Kidney epithelial cell (primary cell): ENCODE results near the gene SRSF1. TPM values are rescaled to one million over a fixed set of nuclear protein-coding genes. Genes with fewer than 3 reads are reported as not detected.

ENCODE experiments used
- DNase-seq: peaks from one replicate; pipeline ENCODE4 v3.0.0-alpha.2; 2010; ENCODE audit warnings: low read depth
- H3K27me3 ChIP-seq: 2 replicates; pipeline ENCODE4 v1.6.0; 2011; ENCODE audit warnings: low read length; ENCODE audit not compliant: control insufficient read depth, insufficient read depth
- H3K36me3 ChIP-seq: 2 replicates; pipeline ENCODE4 v1.5.1; 2011; ENCODE audit warnings: low read length; ENCODE audit not compliant: control insufficient read depth, insufficient read depth
- H3K4me3 ChIP-seq: 2 replicates; pipeline ENCODE4 v1.5.1; 2011; ENCODE audit warnings: low read depth, mild to moderate bottlenecking, control low read depth, low read length
- total RNA-seq: library from RNA; depleted of rRNA; stranded (reverse); fragments of >200 nt; gene quantifications from 2 replicates; pipeline ENCODE4 v1.2.3, GENCODE V29; 2015
- TF ChIP-seq, protein P1 (sequence below): IDR thresholded peaks from 2 replicates; pipeline ENCODE4 v1.5.1; 2011; ENCODE audit warnings: mild to moderate bottlenecking, moderate library complexity, low read length, control low read depth, inconsistent platforms; ENCODE audit not compliant: insufficient read depth, poor library complexity, severe bottlenecking

SRSF1 gene
- total RNA-seq, 1 donor from 2014 or later = 162 TPM

DNA sequence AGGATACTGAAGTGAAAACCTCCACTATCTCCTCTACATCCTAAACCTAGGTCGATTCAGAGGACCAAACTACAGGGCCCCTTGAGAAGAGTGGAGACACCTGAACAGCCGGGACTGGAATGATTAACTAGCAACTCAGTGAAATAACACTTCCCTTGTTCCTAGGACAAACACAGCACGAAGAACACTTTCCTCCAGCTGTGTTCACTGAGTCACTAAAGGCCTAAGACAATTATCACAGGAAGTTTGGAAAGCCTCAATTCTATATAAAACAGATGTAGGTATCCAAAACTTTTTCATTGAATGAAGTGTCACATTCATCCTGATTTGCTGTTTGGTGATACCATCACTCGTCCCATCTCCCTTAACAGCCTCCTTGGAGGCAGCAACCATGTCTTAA lies 36.3 kb downstream of the SRSF1 start:
- TF ChIP-seq, protein P1, sequence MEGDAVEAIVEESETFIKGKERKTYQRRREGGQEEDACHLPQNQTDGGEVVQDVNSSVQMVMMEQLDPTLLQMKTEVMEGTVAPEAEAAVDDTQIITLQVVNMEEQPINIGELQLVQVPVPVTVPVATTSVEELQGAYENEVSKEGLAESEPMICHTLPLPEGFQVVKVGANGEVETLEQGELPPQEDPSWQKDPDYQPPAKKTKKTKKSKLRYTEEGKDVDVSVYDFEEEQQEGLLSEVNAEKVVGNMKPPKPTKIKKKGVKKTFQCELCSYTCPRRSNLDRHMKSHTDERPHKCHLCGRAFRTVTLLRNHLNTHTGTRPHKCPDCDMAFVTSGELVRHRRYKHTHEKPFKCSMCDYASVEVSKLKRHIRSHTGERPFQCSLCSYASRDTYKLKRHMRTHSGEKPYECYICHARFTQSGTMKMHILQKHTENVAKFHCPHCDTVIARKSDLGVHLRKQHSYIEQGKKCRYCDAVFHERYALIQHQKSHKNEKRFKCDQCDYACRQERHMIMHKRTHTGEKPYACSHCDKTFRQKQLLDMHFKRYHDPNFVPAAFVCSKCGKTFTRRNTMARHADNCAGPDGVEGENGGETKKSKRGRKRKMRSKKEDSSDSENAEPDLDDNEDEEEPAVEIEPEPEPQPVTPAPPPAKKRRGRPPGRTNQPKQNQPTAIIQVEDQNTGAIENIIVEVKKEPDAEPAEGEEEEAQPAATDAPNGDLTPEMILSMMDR = no peak
- no peak for DNase-seq
- Histone ChIP-seq H3K36me3 (peaks cover 1% of the 10 kb centered on the region), H3K27me3 (no peaks in the 10 kb centered on the region), H3K4me3 (no peak overlapping the region)

DNA sequence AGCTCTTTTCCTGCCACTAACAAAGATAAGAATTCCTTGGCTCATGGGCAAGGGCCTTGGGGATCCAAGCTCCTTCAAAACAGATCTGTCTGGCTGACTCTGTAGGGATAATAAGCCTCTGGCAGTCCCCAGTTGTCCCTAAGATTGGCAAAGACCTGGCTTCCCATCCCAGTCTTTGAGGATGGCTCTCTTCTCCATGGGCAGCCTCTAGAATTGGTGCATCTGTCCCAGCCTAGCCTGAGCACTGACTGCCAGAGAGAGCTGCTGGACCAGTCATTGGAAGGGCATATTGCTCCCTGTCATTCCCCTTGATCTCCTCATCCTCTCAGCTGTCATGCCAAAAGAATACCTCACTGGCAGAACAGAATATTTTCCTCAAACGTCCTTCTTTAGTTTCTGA lies 38.6 kb downstream of the SRSF1 start:
- Histone ChIP-seq H3K36me3 (no peaks in the 10 kb centered on the region), H3K4me3 (no peak overlapping the region), H3K27me3 (no peaks in the 10 kb centered on the region)
- DNase-seq = no peak
- TF ChIP-seq, protein P1 = no peak

DNA sequence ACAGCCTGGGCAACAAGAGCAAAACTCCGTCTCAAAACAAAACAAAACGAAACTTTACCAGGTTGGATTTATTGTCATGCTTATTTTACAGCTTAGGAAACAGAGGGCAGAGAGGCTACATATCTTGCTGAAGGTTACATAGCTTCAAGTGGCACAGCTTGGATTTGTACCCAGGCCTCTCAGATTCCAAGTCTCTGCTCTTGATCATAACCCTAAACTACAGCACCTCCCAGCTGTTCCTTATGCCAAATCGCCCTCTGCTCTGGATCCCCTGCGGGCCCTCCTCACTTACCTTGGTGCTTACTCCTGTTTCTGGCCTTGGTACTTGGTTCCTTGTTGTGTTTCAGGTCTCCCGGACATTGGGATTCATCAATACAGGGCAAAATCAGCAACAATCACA lies 40.2 kb downstream of the SRSF1 start:
- TF ChIP-seq, protein P1 = no peak
- no peak for DNase-seq
- H3K36me3 ChIP-seq = no peaks in the 10 kb centered on the region
- no peak overlapping the region for H3K4me3 ChIP-seq
- H3K27me3 ChIP-seq = no peaks in the 10 kb centered on the region

DNA sequence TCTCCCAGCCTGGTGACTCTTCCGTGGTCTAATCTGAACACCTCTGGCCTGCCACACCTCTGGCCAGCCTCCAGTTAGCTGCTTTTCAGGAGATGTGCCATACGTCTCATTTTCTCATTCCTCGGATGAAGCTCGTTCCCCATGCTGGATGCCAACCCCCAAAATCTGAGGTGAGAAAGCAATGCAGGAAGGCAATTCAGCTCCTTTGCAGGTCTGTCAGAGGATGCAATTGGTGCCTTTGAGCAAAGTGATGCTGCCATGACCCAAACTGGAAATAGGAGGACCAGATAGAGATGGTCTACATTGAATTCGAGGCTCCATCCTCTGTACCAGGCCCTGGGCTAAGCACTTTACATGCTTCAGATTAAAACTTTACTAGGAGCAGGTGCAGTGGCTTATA lies 40.8 kb downstream of the SRSF1 start:
- Histone ChIP-seq H3K36me3 (no peaks in the 10 kb centered on the region), H3K4me3 (no peak overlapping the region), H3K27me3 (no peaks in the 10 kb centered on the region)
- DNase-seq = no peak
- TF ChIP-seq, protein P1 = no peak

DNA sequence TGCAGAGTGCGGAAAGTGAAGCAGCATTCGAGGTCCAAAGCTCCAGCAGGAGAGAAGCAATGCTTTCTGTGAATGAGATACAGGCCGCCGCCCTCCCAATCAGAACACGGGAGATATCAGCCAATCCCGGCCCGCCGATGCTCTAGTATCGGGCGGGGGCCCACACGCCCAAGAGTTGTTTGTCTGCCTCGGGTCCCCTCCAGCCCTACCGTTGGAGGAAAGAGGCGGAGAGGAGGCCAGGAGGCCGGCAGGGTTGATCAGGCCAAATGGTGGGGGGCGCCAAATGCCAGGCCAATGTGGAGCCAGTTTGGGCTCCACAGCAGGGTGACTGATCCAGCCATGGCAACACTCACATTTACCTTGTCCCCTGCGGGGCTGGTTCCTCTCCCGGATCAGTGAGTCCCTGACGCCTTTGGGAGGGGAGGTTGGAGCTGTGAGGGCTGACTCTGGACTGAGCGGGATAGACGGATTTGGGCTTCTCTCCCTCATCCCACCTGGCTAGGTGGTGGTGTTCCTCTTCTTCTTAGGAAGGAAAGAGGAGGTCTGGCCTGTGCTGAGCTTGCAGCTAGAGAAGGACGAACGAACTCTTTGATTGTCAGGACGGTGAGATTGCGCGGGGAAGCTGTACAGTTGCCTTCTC lies 41.4 kb downstream of the SRSF1 start:
- DNase-seq = no peak
- TF ChIP-seq, protein P1 = no peak
- Histone ChIP-seq H3K36me3 (no peaks in the 10 kb centered on the region), H3K4me3 (no peak overlapping the region), H3K27me3 (no peaks in the 10 kb centered on the region)

DNA sequence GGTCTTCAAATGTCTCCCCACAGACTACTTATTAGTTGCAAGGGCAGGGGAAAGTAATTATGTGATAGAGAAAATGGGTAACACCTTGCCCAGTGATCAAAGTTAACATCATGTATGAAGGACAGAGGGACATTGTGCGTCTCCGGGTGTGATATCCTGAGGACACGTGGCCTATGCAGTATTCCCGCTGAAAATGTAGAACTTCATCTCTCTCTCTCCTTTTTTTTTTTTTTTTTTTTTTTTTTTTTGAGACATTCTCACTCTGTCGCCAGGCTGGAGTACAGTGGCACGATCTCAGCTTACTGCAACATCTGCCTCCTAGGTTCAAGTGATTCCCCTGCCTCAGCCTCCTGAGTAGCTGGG lies 43.9 kb downstream of the SRSF1 start:
- Histone ChIP-seq H3K27me3 (no peaks in the 10 kb centered on the region), H3K36me3 (no peaks in the 10 kb centered on the region), H3K4me3 (no peak overlapping the region)
- TF ChIP-seq, protein P1 = no peak
- DNase-seq = no peak
